Retina (tissue), 1 donor: ENCODE data around the gene AP1AR.
"Not testable (repeated sequence)": the region's sequence is repeated elsewhere in the genome, so short reads cannot be mapped to it uniquely, and the experiment has no call there.

ENCODE experiments used
- DNase-seq: peaks from one replicate; pipeline ENCODE4 v3.0.0-alpha.2; 2016

The AP1AR gene, protein sequence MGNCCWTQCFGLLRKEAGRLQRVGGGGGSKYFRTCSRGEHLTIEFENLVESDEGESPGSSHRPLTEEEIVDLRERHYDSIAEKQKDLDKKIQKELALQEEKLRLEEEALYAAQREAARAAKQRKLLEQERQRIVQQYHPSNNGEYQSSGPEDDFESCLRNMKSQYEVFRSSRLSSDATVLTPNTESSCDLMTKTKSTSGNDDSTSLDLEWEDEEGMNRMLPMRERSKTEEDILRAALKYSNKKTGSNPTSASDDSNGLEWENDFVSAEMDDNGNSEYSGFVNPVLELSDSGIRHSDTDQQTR

DNA sequence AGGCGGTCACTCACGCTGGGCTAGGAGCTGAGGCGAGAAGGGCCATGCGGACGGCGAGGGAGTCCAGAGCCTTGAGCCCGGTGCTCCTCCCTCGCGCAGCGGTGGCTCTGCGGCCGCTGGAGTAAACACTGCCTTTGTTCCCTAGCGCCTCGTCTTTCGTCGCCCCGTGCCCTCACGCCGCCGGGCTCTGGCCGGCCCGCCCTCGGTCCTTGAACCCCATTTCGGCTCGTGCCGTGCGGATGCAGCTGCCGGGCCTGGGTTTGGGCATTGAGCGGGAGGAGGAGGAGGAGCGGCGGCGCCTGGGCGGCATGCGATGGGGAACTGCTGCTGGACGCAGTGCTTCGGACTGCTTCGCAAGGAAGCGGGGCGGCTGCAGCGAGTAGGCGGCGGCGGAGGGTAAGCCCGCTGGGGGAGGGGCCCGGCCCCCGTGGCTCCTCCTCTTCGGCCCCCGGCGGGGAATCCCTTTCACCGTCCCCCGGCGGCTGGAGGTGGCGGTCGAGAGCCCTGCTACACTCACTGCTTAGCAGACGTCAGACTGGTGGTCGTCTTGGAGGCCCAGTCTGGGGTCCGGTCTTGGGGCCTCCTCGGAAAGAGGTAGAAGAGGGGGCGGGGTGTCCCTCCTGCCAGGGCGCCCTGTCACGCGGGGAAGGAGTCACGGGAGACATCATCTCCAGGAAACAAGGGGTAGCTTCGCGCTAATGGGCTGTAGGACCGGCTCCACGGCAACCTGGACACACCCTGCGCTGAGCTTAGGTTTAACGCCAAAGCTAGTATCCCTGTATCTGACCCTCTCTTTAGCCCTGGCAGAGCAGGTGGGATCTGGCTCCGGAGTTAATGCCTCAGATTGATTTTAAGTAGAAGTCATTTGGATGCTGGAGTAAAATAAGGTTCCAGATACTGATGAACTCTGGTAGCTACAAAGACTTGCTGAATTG lies at the start of gene AP1AR:
Gene AP1AR, plus strand, starts transcription at position 9 of the 935 bp plus-strand sequence. Its CDS starts 305 bp downstream, at position 314.
- peak; percentile 97 for DNase-seq

- DNase-seq: no peak
Measured at GRCh38 chr4:112182604-112183003, 49.0 kb upstream of the AP1AR start.

GRCh38 chr4:112183252-112183651 lies 48.3 kb upstream of the AP1AR start:
- no peak for DNase-seq

- DNase-seq: no peak
Measured at GRCh38 chr4:112184438-112184837, 47.1 kb upstream of the AP1AR start.

- no peak for DNase-seq
Measured at GRCh38 chr4:112185334-112185733, 46.3 kb upstream of the AP1AR start.

- no peak for DNase-seq
Measured at GRCh38 chr4:112185740-112186670, 45.6 kb upstream of the AP1AR start.

DNA sequence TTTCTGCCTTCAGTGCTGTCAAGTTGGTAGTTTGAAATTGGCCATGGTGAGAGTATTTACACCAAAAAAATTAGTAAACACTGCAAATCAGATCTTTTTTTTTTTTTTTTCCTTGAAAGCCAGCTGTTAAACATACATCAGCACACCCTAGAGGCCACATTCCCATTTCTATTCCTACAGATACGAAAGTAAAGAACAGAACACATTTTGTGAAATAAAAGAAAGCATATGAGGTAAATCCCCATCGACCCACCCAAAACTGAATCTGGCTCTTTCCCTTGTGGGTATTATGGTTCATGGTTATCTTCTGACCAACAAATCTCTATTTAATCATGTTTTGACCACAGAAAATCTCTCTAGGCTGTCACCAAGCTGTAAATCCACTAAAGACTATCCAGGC lies 41.8 kb upstream of the AP1AR start:
- no peak for DNase-seq

GRCh38 chr4:112190684-112191083 lies 40.9 kb upstream of the AP1AR start:
- DNase-seq: no peak

DNA sequence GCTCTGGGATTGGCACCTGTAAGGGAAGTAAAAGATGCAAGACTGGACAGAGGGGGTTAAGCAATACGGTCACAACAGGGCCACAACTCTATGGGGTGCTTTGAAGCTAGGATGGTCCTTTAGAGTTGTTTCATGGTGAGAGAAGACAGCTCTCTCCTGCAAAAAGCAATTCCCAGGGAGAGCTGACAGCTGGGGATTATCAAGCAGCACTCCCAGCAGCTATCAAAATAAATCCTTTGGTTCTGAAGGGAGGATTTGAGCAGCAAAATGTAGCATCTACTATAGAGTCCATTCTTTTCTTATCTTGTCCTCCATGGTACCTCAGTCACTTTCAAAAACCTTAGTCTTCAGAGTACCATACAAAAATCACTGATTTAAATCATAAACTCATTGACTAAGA lies 35.1 kb upstream of the AP1AR start:
- DNase-seq: no peak

DNA sequence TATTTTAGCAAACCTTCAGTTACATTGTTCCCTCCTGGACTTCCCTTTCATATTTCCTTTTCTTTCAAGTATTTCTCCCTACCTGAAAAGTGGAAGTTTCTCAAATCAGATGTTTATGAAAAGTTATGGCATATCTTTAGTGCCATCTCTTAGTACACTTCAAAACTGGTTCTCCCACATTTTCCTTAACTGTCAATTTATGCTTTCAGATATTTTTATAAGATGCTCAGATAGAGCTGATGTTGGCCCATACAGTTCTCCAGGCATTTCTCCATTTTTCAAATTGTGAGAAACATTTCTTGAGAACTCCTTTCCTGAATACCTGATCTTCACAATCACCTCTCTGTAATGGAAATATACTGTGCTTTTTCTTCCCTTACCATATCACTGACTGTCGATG lies 32.5 kb upstream of the AP1AR start:
- DNase-seq: no peak

DNA sequence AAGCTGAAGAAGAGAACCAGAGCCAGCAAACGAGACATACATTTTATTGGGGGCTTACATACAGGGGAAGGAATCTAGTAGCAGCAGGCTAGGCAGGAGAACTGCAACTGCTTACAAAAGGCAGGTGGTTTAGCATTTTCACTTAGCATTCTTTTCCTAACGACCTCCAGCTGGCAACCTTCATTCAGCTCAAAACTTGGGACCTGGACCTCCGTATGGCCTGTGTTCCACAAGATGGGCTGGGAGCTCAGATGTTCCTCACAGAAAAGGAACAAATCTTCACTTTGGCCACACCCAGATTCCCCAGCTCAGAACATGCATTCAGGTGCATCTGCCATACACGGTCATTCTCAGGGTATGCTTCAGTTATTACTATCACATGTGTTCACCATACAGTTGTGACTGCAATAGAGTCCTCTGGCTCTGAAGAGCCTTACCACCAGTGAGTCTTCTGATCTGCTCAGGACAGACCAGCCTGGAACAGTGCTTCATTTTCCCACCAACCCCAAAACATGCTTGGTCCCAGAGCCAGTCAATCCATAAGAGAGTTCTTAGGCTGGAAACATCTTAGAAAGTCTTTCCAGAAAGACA lies 29.6 kb upstream of the AP1AR start:
- DNase-seq: no peak

DNA sequence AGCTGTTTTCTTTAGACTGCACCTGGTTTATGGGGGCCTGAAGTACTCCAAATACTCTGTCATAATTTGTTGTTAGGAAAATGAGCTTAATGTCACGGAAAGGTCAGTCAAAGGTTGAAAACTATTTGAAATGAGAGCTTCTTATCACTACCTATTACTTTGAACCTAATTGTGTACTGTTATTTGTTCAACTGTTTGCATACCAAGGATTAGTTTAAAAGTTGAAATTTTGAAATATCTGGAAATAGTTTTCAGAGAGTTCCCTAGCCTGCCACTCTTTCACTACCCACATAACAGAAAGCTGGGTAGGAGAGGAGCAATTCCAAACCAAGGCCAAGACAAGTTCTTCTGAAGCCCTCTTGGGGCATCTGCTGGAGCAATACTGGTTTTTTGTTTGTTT lies 28.0 kb upstream of the AP1AR start:
- DNase-seq: no peak

DNA sequence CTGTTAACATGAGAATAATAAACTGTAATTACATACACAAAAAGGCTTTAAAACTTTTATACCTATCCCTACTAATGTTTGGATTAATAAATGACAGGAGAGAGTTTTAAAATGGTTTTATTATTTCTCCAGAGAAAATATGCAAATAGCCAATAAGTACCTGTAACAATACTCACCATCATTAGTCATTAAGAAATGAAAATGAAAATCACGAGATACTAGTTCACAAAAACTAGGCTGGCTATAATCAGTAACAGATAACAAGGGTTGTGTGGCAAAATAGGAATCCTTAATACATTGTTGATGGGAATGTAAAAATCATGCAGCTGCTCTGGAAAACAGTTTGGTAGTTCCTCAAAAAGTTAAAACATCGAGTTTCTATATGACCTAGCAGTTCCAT lies 25.2 kb upstream of the AP1AR start:
- DNase-seq: no peak

DNA sequence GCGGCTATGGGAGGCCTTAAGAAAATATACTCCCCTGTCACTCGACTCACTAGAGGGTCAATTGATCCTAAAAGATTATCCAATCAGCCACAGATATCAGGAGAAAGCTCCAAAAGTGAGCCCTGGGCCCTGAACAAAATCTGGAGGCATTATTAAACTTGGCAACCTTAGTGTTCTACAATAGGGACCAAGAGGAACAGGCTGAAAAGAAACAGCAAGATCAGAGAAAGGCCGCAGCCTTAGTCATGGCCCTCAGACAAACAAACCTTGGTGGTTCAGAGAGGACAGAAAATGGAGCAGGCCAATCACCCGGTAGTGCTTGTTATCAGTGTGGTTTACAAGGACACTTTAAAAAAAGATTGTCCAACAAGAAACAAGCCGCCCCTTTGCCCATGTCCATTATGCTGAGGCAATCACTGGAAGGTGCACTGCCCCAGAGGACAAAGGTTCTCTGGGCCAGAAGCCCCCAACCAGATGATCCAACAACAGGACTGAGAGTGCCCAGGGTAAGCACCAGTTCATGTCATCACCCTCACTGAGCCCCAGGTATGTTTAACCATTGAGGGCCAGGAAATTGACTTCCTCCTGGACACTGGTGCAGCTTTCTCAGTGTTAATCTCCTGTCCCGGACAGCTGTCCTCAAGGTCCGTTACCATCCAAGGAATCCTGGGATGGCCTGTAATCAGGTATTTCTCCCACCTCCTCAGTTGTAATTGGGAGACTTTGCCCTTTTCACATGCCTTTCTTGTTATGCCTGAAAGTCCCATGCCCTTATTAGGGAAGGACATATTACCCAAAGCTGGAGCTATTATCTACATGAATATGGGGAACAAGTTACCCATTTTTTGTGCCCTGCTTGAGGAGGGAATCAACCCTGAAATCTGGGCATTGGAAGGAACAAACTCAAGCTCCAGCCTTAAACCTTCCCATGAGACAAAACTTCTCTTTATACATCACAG lies 23.2 kb upstream of the AP1AR start:
- DNase-seq: not testable (repeated sequence)

DNA sequence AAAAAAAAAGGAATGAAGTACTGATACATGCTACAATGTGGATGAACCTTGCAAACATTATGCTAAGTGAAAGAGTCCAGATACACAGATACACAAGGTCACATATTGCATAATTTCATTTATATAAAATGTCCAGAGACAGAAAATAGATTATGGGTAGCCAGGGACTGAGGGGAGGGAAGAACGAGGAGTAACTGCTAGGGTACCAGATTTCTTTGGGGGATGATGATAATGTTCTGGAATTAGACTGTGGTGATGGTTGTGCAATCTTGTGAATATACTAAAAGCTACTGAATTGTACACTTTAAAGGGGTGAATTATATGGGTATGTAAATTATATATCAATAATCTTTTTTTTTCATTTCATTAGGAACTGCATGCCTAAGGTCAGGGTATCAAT lies 20.8 kb upstream of the AP1AR start:
- no peak for DNase-seq

DNA sequence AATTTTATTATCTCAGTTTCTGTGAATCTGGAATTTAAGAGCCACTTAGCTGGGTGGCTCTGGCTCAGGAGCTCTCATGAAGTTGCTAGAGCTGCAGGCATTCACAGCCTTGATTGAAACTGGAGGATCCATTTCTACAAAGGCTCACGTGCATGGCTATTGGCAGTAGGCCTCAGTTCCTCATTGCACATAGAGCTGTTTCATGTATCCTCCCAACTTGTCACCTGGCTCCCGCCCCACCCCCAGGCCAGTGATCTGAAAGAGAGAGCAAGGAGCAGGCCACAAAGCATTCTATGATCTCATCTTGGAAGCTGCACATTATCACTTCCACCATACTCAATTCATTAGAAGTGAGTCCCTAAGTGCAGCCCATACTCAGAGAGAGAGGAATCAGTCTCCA lies 18.5 kb upstream of the AP1AR start:
- no peak for DNase-seq

DNA sequence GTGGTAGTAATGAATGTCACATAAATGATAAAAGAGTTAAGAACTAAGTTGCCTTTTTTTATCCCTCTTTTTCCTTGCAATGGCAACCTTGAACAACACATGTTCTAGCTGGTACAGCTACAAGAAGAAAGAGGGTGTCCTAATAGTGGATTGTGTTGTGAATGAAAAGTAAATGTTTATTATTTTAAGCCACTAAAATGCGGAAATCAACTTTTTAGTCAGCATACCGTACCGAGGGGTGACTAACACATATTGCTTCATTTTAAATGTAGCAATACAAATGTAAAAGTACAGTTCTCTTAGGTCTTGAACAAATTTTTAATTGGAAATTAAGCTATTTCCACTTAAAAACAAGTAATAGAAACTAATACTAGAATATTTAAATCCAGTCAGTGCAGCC lies 17.7 kb upstream of the AP1AR start:
- no peak for DNase-seq

DNA sequence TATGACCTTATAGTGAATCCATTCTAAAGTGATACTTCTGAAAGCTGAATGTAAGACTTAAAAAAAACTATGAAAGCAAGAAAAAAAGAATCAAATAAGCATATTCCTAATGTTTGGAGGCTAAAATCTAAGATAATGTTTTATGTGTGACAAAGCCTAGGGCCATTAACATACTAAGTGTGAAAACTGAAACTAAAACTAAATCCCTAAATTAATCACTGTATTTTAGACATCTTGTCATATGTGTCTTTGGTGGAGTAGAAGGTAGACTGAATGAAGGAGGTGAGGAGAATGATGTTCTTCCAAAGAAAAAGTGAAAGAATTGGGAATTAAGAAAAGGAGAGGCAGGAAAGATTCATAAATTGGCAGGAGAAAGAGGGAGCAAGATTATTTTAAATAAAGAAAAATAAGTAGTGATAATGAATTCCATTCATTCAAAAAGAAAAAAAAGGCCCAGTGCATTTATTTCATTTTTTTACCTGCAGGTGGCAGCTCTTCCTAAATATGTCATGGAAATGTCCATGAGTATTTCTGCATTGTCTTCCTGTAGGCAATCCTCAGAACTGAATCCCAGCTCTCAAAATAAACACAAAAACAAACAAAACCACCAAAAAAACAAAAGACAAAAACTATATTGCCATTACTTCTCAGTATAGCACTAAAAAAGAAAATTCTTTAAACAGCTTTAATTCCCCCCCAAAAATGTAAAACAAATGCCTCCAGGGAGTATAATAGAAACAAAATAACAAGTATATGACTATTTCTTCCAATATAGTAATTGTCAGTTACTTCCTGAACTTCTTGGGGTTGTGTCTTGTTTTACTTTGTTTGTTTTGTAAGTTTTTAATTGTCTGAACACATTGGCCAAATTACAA lies 17.0 kb upstream of the AP1AR start:
- no peak for DNase-seq

- DNase-seq: no peak
Measured at GRCh38 chr4:112219826-112220366, 11.7 kb upstream of the AP1AR start.
